K562 (cell line): ENCODE measurements around the gene UBE2Q1. TPM values are rescaled to one million over a fixed set of nuclear protein-coding genes. Genes with fewer than 3 reads are reported as not detected.

ENCODE experiments used
- ATAC-seq: fragments of 200-7000 bp; cut with Tn5 transposase; 3 replicates; pipeline ENCODE4 v1.9.1; 2020; ENCODE audit warnings: moderate library complexity
- BruUV-seq: library from RNA; stranded (reverse); fragments of 400-500 nt; replicated peaks from 2 replicates; lab custom pipeline; 2021; lab: Mats Ljungman, UMichigan
- CTCF ChIA-PET: fragments of 300-600 bp; formaldehyde crosslinking; extraction: SDS; loops from one replicate; lab custom pipeline; 2021; ENCODE audit warnings: low intra/inter-chr PET ratio; lab: Yijun Ruan, JAX
- POLR2A ChIA-PET: fragments of 300-600, 350-650 bp; sonication (Branson Sonifier 250); formaldehyde crosslinking; extraction: SDS; loops from one replicate; lab custom pipeline; 2021; ENCODE audit warnings: antibody characterized with exemption, inconsistent platforms; lab: Yijun Ruan, JAX
- DNase-seq, 4 experiments: peaks; one replicate each; pipeline versions ENCODE4 v3.0.0 to v3.0.0-alpha.2; 2011 to 2018; ENCODE audit warnings: low spot score in 3 of 4, mixed read lengths in 3 of 4; ENCODE audit errors: extremely low read depth in 1 of 4
- FAIRE-seq: peaks from 2 replicates; lab custom pipeline; 2011; peaks lifted over from hg19 to GRCh38; lab: Jason Lieb, UNC
- H2AFZ ChIP-seq: 2 replicates; pipeline ENCODE4 v1.6.0; 2011; ENCODE audit warnings: low read depth, low read length, control low read depth, inconsistent platforms
- H3K27ac ChIP-seq: fragments of 200-600 bp; 3 replicates; pipeline ENCODE4 v1.8.0; 2011; ENCODE audit warnings: low read depth, mild to moderate bottlenecking, control low read depth, inconsistent platforms, low read length, moderate library complexity, mixed read lengths; ENCODE audit errors: extremely low read depth
- H3K27me3 ChIP-seq, 2 experiments: fragments of 300-600 bp in 1 of 2; 2 replicates in 1 of 2; 3 replicates in 1 of 2; pipeline versions ENCODE4 v1.6.0 to v1.8.0; 2011; ENCODE audit warnings: inconsistent platforms in 2 of 2, low read length in 2 of 2, mild to moderate bottlenecking in 1 of 2, mixed read lengths in 1 of 2, moderate library complexity in 1 of 2; ENCODE audit not compliant: control insufficient read depth in 2 of 2, insufficient read depth in 2 of 2
- H3K36me3 ChIP-seq: fragments of 300-600 bp; 3 replicates; pipeline ENCODE4 v1.8.0; 2011; ENCODE audit warnings: mild to moderate bottlenecking, low read length, inconsistent platforms; ENCODE audit not compliant: control insufficient read depth, insufficient read depth
- H3K4me1 ChIP-seq, 2 experiments: fragments of 200-600 bp in 1 of 2; replicated peaks in 1 of 2; 2 replicates in 1 of 2; 3 replicates in 1 of 2; pipeline versions ENCODE4 v1.5.1 to v1.8.0; 2011; ENCODE audit warnings: inconsistent platforms in 2 of 2, low read length in 2 of 2, mild to moderate bottlenecking in 1 of 2, mixed read lengths in 1 of 2, moderate library complexity in 1 of 2; ENCODE audit not compliant: control insufficient read depth in 2 of 2, insufficient read depth in 2 of 2
- H3K4me2 ChIP-seq: 2 replicates; pipeline ENCODE4 v1.6.1; 2011; ENCODE audit warnings: low read length, control low read depth, inconsistent platforms, mixed read lengths; ENCODE audit not compliant: insufficient read depth
- H3K4me3 ChIP-seq: fragments of 200-600 bp; sonication (generic), shearing (Covaris generic); 2 replicates; pipeline ENCODE4 v1.5.1; 2016; ENCODE audit warnings: control low read depth, inconsistent platforms
- H3K79me2 ChIP-seq: fragments of 200-600 bp; 3 replicates; pipeline ENCODE4 v1.8.0; 2011; ENCODE audit warnings: low read length, inconsistent platforms; ENCODE audit not compliant: control insufficient read depth, insufficient read depth
- H3K9ac ChIP-seq, 2 experiments: 2 replicates each; pipeline versions ENCODE4 v1.6.0 to v1.6.1; 2011; ENCODE audit warnings: low read depth in 2 of 2, low read length in 2 of 2, control low read depth in 1 of 2, inconsistent platforms in 1 of 2, mild to moderate bottlenecking in 1 of 2, mixed read lengths in 1 of 2; ENCODE audit not compliant: insufficient read depth in 1 of 2
- H3K9me1 ChIP-seq: one replicate; pipeline ENCODE4 v1.6.0; 2011; ENCODE audit warnings: inconsistent platforms, mild to moderate bottlenecking, low read length, moderate library complexity; ENCODE audit not compliant: control insufficient read depth, insufficient read depth
- H3K9me3 ChIP-seq: replicated peaks from 2 replicates; pipeline ENCODE4 v1.5.1; 2011; ENCODE audit warnings: low read depth, low read length, inconsistent platforms; ENCODE audit not compliant: control insufficient read depth, insufficient read depth
- H4K20me1 ChIP-seq: replicated peaks from 2 replicates; pipeline ENCODE4 v1.6.1; 2011; ENCODE audit warnings: low read length, inconsistent platforms, mixed read lengths; ENCODE audit not compliant: control insufficient read depth, insufficient read depth
- CEBPZ ChIP-seq: fragments of 150-350 bp; IDR thresholded peaks from 2 replicates; pipeline ENCODE4 v1.6.1; 2014; ENCODE audit warnings: low read depth, mild to moderate bottlenecking, low read length, borderline replicate concordance
- MBD1 ChIP-seq: fragments of 250-450 bp; sonication (Bioruptor Pico); IDR thresholded peaks from 2 replicates; pipeline ENCODE4 v1.8.0; 2022; ENCODE audit warnings: inconsistent platforms
- MEF2D ChIP-seq: conservative IDR thresholded peaks from 2 replicates; pipeline ENCODE4 v1.6.1; 2016; ENCODE audit warnings: low read depth, missing genetic modification characterization, missing compliant biosample characterization
- MYBL2 ChIP-seq, 2 experiments: fragments of 450-650 bp in 1 of 2; sonication (generic) in 1 of 2; formaldehyde crosslinking in 1 of 2; IDR thresholded peaks; 2 replicates each; pipeline versions ENCODE4 v1.6.1 to v1.8.1; 2017 to 2022; ENCODE audit warnings: borderline replicate concordance in 1 of 2, inconsistent platforms in 1 of 2, low read depth in 1 of 2, mild to moderate bottlenecking in 1 of 2, missing genetic modification reagents in 1 of 2, moderate library complexity in 1 of 2
- NONO ChIP-seq, 2 experiments: fragments of 200-400 bp in 1 of 2; fragments of 450-650 bp in 1 of 2; formaldehyde crosslinking in 1 of 2; IDR thresholded peaks; 2 replicates each; pipeline ENCODE4 v1.6.1; 2017; ENCODE audit warnings: low read depth in 2 of 2, mild to moderate bottlenecking in 2 of 2, moderate library complexity in 2 of 2, low read length in 1 of 2
- PKNOX1 ChIP-seq: fragments of 450-650 bp; IDR thresholded peaks from 2 replicates; pipeline ENCODE4 v1.6.1; 2016
- RBM17 ChIP-seq: fragments of 200-400 bp; formaldehyde crosslinking; IDR thresholded peaks from 2 replicates; pipeline ENCODE4 v1.6.1; 2017; ENCODE audit warnings: low read depth, mild to moderate bottlenecking, low read length, borderline replicate concordance
- RBM25 ChIP-seq: fragments of 200-400 bp; formaldehyde crosslinking; IDR thresholded peaks from 2 replicates; pipeline ENCODE4 v1.6.1; 2018; ENCODE audit warnings: low read length, low read depth, moderate library complexity; ENCODE audit not compliant: severe bottlenecking
- SREBF2 ChIP-seq: sonication (generic); formaldehyde crosslinking; IDR thresholded peaks from 2 replicates; pipeline ENCODE4 v1.4.0; 2020; ENCODE audit warnings: mild to moderate bottlenecking, missing genetic modification reagents
- TEAD2 ChIP-seq: fragments of 450-650 bp; IDR thresholded peaks from 2 replicates; pipeline ENCODE4 v1.6.1; 2016; ENCODE audit warnings: missing genetic modification characterization, control low read depth, missing compliant biosample characterization
- ZKSCAN3 ChIP-seq: fragments of 250-450 bp; sonication (Bioruptor Pico); IDR thresholded peaks from 2 replicates; pipeline ENCODE4 v1.4.0; 2020
- ZNF384 ChIP-seq: IDR thresholded peaks from 2 replicates; pipeline ENCODE4 v1.6.1; 2012; ENCODE audit warnings: low read depth, low read length, improper control_type of control experiment
- ZNF780A ChIP-seq: fragments of 250-450 bp; sonication (Bioruptor Pico); IDR thresholded peaks from 2 replicates; pipeline ENCODE4 v1.5.0; 2021; ENCODE audit warnings: mild to moderate bottlenecking
- WGBS: fragments of 100-300 bp; shearing (Covaris generic); methylation state at CpG from one replicate; pipeline ENCODE4 v1.1.6; 2016; ENCODE audit warnings: low coverage, mixed read lengths; ENCODE audit not compliant: insufficient coverage; ENCODE audit errors: missing lambda C conversion rate; 5-methylcytosine and 5-hydroxymethylcytosine counted together
- in situ Hi-C: fragments of 300-500 bp; cut with MboI; formaldehyde crosslinking; loops from 4 replicates; pipeline ENCODE4 v1.15.0; 2018; ENCODE audit warnings: inconsistent platforms, mixed read lengths
- intact Hi-C: fragments of 100-400 bp; cut with micrococcal nuclease; formaldehyde crosslinking; loops from 2 replicates; pipeline ENCODE4 v1.14.2; 2022
- polyA plus RNA-seq, 8 experiments: library from polyadenylated mRNA; depleted of rRNA in 4 of 8; stranded (reverse) in 5 of 8; unstranded in 3 of 8; fragments of >200 nt; fragmentation: Nextera tagmentation in 2 of 8; fragmentation: Illumina TruSeq in 1 of 8; extraction: Ambion mirVana in 2 of 8; extraction: Trizol in 1 of 8; gene quantifications; 2 replicates each; pipeline versions ENCODE4 v1.2.1 to v1.2.3, GENCODE V29; 2011 to 2014; ENCODE audit warnings: inconsistent platforms in 1 of 8, missing spikeins in 1 of 8
- total RNA-seq, 7 experiments: library from RNA; depleted of rRNA in 6 of 7; stranded (reverse); fragments of >200 nt in 6 of 7; fragmentation: Illumina TruSeq in 2 of 7; extraction: Trizol in 2 of 7; gene quantifications; 2 replicates each; pipeline versions ENCODE4 v1.2.1 to v1.2.3, GENCODE V29; 2011 to 2021; ENCODE audit warnings: low replicate concordance in 1 of 7

UBE2Q1 gene
- total and polyA plus RNA-seq, 9 of the 15 experiments (the other 6 are each of a cell fraction or from before 2014, with no cell fraction given) = 8.0 to 58.8 (median 27.6) TPM

- FAIRE-seq = peak; percentile 23
- ChIA-PET CTCF (no interaction called here), POLR2A (interaction anchor here (1.9 to 2.7 kb wide), 2 partner anchors 9 to 11 kb away, joined by 7 to 9 read pairs; no protein-coding TSS in a partner anchor)
- Histone ChIP-seq H3K27ac (no peak overlapping the region), H4K20me1 (no peaks in the 10 kb centered on the region; the same call in 1 of the 2 replicates), H3K4me1 (peaks cover 0 to 17% of the 10 kb centered on the region in 2 experiments; a peak in 3 of 5 replicates), H2AFZ (no peak overlapping the region), H3K4me2 (no peak overlapping the region), H3K4me3 (no peak overlapping the region), H3K36me3 (peaks cover 89% of the 10 kb centered on the region), H3K9ac (no peak overlapping the region), H3K27me3 (no peaks in the 10 kb centered on the region), H3K9me3 (no peaks in the 10 kb centered on the region), H3K9me1 (no peaks in the 10 kb centered on the region), H3K79me2 (0 out of 3 replicates have a peak, but pooled peaks cover 3% of the 10 kb centered on the region)
- in situ Hi-C loops = no loop called here
- 75% methylated on average over 1 of the region's 1 CpG for WGBS
- intact Hi-C loops = no loop called here
- no TSS peak for BruUV-seq
- no peak for DNase-seq
- ATAC-seq = no peak
- TF ChIP-seq NONO (IDR thresholded peaks at IDR 0.05; ENCODE audit: low read depth in 2 of 2, low read length in 1 of 2) (no peak), PKNOX1 (no peak), SREBF2 (CRISPR knock-in tag) (no peak), ZKSCAN3 (CRISPR knock-in tag) (no peak), MBD1 (CRISPR knock-in tag) (no peak), ZNF780A (CRISPR knock-in tag) (no peak), MYBL2 (IDR thresholded peaks at IDR 0.05; ENCODE audit: low read depth) (no peak), MYBL2 (CRISPR knock-in tag; IDR thresholded peaks at IDR 0.05; ENCODE audit: borderline replicate concordance) (no peak), MEF2D (tag) (no peak), RBM17 (no peak), RBM25 (no peak), CEBPZ (no peak), TEAD2 (tag) (no peak), ZNF384 (no peak)
Measured at GRCh38 chr1:154595621-154596020, 37.2 kb upstream of the UBE2Q1 start.
